GM12873 (cell line): ENCODE results near the gene PHKG2.

ENCODE experiments used
- TF ChIP-seq, protein P1 (sequence below): IDR thresholded peaks from 2 replicates; pipeline ENCODE4 v1.5.1; 2012; ENCODE audit warnings: low read depth, mild to moderate bottlenecking, moderate library complexity, low read length, control low read depth; ENCODE audit not compliant: insufficient read depth; ENCODE audit errors: missing control alignments

The PHKG2 gene, protein sequence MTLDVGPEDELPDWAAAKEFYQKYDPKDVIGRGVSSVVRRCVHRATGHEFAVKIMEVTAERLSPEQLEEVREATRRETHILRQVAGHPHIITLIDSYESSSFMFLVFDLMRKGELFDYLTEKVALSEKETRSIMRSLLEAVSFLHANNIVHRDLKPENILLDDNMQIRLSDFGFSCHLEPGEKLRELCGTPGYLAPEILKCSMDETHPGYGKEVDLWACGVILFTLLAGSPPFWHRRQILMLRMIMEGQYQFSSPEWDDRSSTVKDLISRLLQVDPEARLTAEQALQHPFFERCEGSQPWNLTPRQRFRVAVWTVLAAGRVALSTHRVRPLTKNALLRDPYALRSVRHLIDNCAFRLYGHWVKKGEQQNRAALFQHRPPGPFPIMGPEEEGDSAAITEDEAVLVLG

DNA sequence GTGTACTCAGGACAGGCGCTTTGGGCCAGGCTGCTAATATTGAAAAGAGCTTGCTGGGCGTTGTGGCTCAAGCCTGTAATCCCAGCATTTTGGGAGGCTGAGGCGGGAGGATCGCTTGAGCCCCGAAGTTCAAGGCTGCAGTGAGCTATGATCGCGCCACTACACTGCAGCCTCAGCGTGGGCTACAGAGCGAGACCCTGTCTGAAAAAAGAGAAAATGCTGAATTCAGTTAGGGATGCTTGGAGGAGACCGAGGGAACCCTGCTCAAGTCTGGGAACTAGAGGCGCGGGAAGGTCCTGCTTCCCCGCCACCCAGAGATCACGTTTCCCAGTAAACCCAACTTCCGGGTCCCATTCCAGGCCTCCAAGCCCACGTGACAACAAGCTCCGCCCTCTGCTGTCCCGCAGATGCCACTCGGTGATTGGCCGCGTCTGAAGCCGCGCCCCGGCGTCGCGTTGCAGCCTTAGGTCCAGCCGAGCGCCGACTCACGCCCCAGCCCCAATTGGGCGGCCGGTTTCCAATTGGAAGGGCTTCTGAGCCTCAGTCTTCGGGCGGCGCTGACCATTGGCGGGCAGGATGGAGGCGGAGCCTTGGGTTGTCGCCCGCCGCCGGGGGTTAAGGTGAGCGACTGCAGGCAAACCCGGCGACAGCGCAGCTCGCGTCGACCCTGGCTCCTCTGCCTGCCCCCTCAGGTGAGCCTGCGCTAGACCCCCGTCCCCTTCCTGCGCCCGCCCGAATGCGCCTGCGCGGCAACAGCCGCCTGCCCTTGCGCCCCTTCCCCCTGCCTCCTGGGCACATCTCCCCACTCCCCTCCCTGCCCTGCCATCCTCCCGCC, at the start of gene PHKG2:
Gene PHKG2 (plus strand): TSS at position 627 of the 835 bp plus-strand sequence. CDS start 396 bp downstream, outside the sequence.
- TF ChIP-seq, protein P1, sequence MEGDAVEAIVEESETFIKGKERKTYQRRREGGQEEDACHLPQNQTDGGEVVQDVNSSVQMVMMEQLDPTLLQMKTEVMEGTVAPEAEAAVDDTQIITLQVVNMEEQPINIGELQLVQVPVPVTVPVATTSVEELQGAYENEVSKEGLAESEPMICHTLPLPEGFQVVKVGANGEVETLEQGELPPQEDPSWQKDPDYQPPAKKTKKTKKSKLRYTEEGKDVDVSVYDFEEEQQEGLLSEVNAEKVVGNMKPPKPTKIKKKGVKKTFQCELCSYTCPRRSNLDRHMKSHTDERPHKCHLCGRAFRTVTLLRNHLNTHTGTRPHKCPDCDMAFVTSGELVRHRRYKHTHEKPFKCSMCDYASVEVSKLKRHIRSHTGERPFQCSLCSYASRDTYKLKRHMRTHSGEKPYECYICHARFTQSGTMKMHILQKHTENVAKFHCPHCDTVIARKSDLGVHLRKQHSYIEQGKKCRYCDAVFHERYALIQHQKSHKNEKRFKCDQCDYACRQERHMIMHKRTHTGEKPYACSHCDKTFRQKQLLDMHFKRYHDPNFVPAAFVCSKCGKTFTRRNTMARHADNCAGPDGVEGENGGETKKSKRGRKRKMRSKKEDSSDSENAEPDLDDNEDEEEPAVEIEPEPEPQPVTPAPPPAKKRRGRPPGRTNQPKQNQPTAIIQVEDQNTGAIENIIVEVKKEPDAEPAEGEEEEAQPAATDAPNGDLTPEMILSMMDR = no peak

DNA sequence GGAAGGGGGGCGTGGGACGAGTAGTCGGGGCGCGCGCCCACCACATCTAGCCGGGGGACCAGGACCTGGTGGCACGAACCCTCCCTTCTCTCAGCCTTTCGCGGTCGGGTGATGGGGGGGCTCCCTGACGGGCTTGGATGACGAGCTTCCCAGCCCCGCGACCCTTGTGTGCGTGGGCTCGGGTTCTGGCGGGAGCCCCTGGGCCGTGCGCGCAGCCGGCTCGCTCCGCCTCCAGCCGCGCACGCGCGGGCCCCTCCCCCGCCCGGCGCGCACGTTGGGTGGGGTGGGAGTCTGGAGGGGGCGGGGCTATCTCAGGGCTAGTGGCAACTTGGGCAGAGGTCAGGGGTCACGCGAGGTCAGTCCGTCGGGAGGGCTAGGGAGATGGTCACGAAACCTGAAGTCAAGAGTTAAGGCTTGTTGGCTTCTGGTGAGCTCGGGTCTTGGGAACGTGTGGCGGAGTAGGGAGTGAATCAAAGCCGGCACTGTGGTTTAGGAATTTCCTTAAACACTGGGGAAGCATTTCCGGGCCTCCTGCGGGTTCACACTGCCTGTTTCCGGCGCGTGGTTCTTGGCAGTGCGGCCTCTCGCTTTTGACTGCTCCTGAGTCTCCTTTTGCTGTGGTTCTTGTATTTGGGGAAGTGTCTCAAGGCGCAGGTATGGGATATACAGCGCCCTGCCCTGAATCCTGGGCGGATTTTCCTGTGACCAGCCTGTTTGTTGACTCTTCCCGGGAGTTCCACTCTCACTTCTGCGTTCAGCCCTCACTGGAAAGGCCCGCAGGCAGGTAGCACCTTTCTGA, 49.2 kb upstream of the PHKG2 start, which contains the start of gene SRCAP:
Gene SRCAP (plus strand): TSS at position 356 of the 799 bp plus-strand sequence. CDS start 1,654 bp downstream, outside the sequence.
- TF ChIP-seq, protein P1 = no peak

DNA sequence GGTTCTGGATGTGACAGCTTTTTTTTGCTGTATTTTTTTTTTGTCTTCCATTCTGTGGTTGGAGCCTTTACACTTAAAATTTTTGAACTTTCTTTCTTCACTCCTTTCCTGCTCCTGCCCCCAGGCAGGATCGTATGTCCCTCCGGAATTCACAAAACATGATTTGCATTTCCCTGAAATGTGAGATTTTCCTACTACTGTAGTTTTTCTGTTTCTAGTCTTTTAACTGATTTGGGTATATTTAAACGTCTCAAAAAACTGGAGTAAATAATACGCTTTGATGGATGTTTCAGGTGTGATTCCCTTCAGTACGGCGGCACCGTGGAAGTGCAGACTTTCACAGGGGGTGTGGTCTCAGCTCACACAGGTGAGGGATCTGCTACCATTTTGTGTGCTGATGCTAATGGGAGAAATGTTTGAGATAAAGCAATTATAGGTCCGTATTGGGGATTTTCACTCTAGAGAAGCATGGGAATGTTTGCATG, 48.6 kb upstream of the PHKG2 start:
- TF ChIP-seq, protein P1 = no peak

DNA sequence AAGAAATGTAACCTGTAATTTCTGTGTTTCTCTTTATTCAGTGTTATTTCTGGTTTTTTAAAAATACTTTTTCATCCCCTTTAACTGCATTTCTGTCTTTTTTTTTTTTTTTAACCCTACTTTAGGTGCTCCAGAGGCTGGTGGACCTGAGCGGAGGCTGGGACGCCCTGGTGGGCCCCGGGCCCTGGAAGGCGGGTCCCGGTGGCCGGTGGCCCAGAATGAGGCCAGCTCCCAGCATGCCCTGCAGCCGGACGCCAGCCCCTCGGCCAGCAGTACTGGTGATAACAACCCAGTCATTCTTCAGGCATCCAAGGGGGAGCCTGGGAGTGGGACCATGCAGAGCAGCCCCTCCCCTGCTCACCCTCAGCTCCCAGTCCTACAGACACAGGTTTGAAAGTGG, 47.7 kb upstream of the PHKG2 start:
- TF ChIP-seq, protein P1 = no peak

DNA sequence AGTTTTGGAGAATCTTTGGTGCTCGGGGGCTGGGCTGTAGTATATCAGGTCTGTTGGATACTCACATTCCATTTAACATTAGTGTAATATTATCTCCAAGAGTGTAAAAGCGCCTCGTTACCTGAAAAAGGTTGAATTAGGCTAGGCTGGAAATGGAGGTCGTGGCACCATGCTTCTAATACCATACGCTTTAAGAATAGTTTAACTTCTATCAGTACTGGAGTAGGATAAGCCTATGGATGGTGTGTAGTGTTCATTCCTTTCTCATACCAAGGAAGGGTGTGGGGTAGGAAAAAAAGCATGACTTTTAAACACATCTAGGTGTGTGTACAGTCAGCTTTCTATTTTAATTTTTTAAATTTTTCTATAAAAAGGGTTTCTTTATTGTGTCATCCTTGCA, 47.3 kb upstream of the PHKG2 start:
- TF ChIP-seq, protein P1 = no peak

DNA sequence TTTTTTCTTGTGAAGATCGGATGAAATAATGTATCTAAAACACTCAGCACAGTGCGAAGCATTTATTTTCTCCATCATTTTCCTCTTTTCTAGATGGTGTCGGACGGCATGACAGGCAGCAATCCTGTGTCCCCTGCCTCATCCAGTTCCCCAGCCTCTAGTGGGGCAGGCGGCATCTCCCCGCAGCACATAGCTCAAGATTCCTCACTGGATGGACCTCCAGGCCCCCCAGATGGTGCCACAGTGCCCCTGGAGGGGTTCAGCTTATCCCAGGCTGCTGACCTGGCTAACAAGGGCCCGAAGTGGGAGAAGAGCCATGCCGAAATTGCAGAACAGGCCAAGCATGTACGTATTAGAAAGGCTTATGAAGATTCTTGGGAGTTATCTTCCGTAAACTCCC, 44.3 kb upstream of the PHKG2 start:
- TF ChIP-seq, protein P1 = no peak

DNA sequence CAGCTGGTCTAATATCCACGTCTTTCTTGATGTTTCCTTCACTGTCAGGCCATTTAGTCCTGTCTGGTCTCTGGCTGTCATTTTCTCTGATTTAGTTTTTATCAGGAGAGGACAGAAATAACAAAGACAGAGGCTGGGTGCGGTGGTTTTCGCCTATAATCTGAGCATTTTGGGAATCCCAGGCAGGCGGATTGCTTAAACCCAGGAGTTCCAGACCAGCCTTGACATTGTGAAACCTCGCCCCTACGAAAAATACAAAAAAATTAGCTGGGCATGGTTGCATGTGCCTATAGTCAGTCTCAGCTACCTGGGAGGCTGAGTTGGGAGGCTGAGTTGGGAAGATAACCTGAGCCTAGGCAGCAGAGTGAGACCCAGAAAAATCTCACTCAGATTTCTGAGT, 42.2 kb upstream of the PHKG2 start:
- TF ChIP-seq, protein P1 = no peak
